ENCODE measurements around the gene ODR4. TPM values are rescaled to one million over a fixed set of nuclear protein-coding genes. Genes with fewer than 3 reads are reported as not detected.
"Not testable (repeated sequence)": the region's sequence is repeated elsewhere in the genome, so short reads cannot be mapped to it uniquely, and the experiment has no call there.

The ODR4 gene
- total and polyA plus RNA-seq, 4 donors, result 8.7 to 25.8 (median 13.9) TPM

- Histone ChIP-seq H3K9ac (ENCODE audit: low read depth in 1 of 2, low read length in 2 of 2) (no peak overlapping the region), H3K36me3 (ENCODE audit: control insufficient read depth in 4 of 4, insufficient read depth in 3 of 4, low read depth in 1 of 4, low read length in 3 of 4) (peaks cover 5 to 47% (median 42%) of the 10 kb centered on the region in 4 donors), H3K27me3 (ENCODE audit: control insufficient read depth in 4 of 4, insufficient read depth in 4 of 4, low read length in 3 of 4) (no peaks in the 10 kb centered on the region), H3K4me3 (ENCODE audit: low read depth in 1 of 3, low read length in 3 of 3) (no peak overlapping the region), H3K9me3 (ENCODE audit: control insufficient read depth in 4 of 4, low read length in 3 of 4) (no peaks in the 10 kb centered on the region), H3K27ac (ENCODE audit: low read depth in 1 of 2, low read length in 2 of 2) (no peak overlapping the region), H3K4me1 (ENCODE audit: control insufficient read depth in 4 of 4, insufficient read depth in 4 of 4, low read length in 3 of 4) (peaks cover 0 to 10% (median 5%) of the 10 kb centered on the region in 4 donors)
- TF ChIP-seq MAX (IDR thresholded peaks at IDR 0.05) (no peak), HNF4A (conservative IDR thresholded peaks at IDR 0.05) (no peak), HNF4G (IDR thresholded peaks at IDR 0.05) (no peak), GABPA (IDR thresholded peaks at IDR 0.05 in 1 of 2, conservative IDR thresholded peaks at IDR 0.05 in 1 of 2) (no peak), YY1 (IDR thresholded peaks at IDR 0.05) (no peak), CTCF (IDR thresholded peaks at IDR 0.05; ENCODE audit: low read depth, low read length, missing input control) (no peak), JUND (IDR thresholded peaks at IDR 0.05) (no peak), FOXA1 (IDR thresholded peaks at IDR 0.05) (no peak), RAD21 (IDR thresholded peaks at IDR 0.05) (no peak), RXRA (IDR thresholded peaks at IDR 0.05) (no peak), NR2F2 (IDR thresholded peaks at IDR 0.05) (no peak), SP1 (IDR thresholded peaks at IDR 0.05) (no peak), EGR1 (IDR thresholded peaks at IDR 0.05; ENCODE audit: low read depth in 2 of 2) (no peak)
- TF ChIP-seq, protein P1, sequence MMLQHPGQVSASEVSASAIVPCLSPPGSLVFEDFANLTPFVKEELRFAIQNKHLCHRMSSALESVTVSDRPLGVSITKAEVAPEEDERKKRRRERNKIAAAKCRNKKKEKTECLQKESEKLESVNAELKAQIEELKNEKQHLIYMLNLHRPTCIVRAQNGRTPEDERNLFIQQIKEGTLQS (IDR thresholded peaks at IDR 0.05), result no peak
- TF ChIP-seq, protein P2, sequence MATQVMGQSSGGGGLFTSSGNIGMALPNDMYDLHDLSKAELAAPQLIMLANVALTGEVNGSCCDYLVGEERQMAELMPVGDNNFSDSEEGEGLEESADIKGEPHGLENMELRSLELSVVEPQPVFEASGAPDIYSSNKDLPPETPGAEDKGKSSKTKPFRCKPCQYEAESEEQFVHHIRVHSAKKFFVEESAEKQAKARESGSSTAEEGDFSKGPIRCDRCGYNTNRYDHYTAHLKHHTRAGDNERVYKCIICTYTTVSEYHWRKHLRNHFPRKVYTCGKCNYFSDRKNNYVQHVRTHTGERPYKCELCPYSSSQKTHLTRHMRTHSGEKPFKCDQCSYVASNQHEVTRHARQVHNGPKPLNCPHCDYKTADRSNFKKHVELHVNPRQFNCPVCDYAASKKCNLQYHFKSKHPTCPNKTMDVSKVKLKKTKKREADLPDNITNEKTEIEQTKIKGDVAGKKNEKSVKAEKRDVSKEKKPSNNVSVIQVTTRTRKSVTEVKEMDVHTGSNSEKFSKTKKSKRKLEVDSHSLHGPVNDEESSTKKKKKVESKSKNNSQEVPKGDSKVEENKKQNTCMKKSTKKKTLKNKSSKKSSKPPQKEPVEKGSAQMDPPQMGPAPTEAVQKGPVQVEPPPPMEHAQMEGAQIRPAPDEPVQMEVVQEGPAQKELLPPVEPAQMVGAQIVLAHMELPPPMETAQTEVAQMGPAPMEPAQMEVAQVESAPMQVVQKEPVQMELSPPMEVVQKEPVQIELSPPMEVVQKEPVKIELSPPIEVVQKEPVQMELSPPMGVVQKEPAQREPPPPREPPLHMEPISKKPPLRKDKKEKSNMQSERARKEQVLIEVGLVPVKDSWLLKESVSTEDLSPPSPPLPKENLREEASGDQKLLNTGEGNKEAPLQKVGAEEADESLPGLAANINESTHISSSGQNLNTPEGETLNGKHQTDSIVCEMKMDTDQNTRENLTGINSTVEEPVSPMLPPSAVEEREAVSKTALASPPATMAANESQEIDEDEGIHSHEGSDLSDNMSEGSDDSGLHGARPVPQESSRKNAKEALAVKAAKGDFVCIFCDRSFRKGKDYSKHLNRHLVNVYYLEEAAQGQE (IDR thresholded peaks at IDR 0.05), result no peak
- no peak for DNase-seq (ENCODE audit: low spot score)
- WGBS, result 98% methylated on average over 1 of the region's 1 CpG
Observed at GRCh38 chr1:186390925-186391324, 15.3 kb downstream of the ODR4 start.

- H3K9me3 ChIP-seq (ENCODE audit: control insufficient read depth in 4 of 4, low read length in 3 of 4), result no peaks in the 10 kb centered on the region
- peaks cover 5 to 53% (median 43%) of the 10 kb centered on the region in 4 donors for H3K36me3 ChIP-seq (ENCODE audit: control insufficient read depth in 4 of 4, insufficient read depth in 3 of 4, low read depth in 1 of 4, low read length in 3 of 4)
- 95% methylated on average over 4 of the region's 4 CpGs for WGBS
Observed at GRCh38 chr1:186391841-186392240, 16.2 kb downstream of the ODR4 start.

GRCh38 chr1:186392711-186393110, 17.1 kb downstream of the ODR4 start:
- not testable (repeated sequence) for DNase-seq (ENCODE audit: low spot score); H3K27me3 ChIP-seq (ENCODE audit: control insufficient read depth in 4 of 4, insufficient read depth in 4 of 4, low read length in 3 of 4); H3K27ac ChIP-seq (ENCODE audit: low read depth in 1 of 2, low read length in 2 of 2); H3K4me3 ChIP-seq (ENCODE audit: low read depth in 1 of 3, low read length in 3 of 3); H3K4me1 ChIP-seq (ENCODE audit: control insufficient read depth in 4 of 4, insufficient read depth in 4 of 4, low read length in 3 of 4); H3K9ac ChIP-seq (ENCODE audit: low read depth in 1 of 2, low read length in 2 of 2); H3K9me3 ChIP-seq (ENCODE audit: control insufficient read depth in 4 of 4, low read length in 3 of 4)
- peaks cover 5 to 62% (median 44%) of the 10 kb centered on the region in 4 donors for H3K36me3 ChIP-seq (ENCODE audit: control insufficient read depth in 4 of 4, insufficient read depth in 3 of 4, low read depth in 1 of 4, low read length in 3 of 4)
- 95% methylated on average over 6 of the region's 6 CpGs for WGBS

More at GRCh38 chr1:186391841-186392240, 16.2 kb downstream of the ODR4 start:
- TF ChIP-seq HNF4A (conservative IDR thresholded peaks at IDR 0.05), result no peak
- Histone ChIP-seq H3K9ac (ENCODE audit: low read depth in 1 of 2, low read length in 2 of 2) (no peak overlapping the region), H3K4me1 (ENCODE audit: control insufficient read depth in 4 of 4, insufficient read depth in 4 of 4, low read length in 3 of 4) (peaks cover 0 to 6% (median 2%) of the 10 kb centered on the region in 4 donors), H3K27me3 (ENCODE audit: control insufficient read depth in 4 of 4, insufficient read depth in 4 of 4, low read length in 3 of 4) (no peaks in the 10 kb centered on the region), H3K27ac (ENCODE audit: low read depth in 1 of 2, low read length in 2 of 2) (no peak overlapping the region), H3K4me3 (ENCODE audit: low read depth in 1 of 3, low read length in 3 of 3) (no peak overlapping the region)
- DNase-seq (ENCODE audit: low spot score), result no peak

DNA sequence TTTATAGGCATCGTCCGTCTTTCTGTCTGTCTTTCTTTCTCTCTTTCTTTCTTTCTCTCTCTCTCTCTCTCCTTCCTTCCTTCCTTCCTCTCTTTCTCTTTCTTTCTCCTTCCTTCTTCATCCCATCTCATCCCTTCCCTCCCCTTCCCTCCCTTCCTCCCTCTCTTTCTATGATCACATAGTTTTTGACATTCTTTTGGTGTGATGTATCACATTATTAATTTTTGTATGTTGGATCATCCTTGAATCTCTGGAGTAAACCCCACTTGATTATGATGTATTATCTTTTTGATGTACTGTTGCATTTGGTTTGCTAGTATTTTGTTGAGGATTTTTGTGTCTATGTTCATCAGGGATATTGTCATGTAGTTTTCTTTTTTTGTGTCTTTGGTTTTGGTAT, 25.8 kb downstream of the ODR4 start:
- H3K9me3 ChIP-seq (ENCODE audit: control insufficient read depth in 4 of 4, low read length in 3 of 4); H3K27ac ChIP-seq (ENCODE audit: low read depth in 1 of 2, low read length in 2 of 2); H3K4me3 ChIP-seq (ENCODE audit: low read depth in 1 of 3, low read length in 3 of 3); H3K4me1 ChIP-seq (ENCODE audit: control insufficient read depth in 4 of 4, insufficient read depth in 4 of 4, low read length in 3 of 4); H3K9ac ChIP-seq (ENCODE audit: low read depth in 1 of 2, low read length in 2 of 2); H3K27me3 ChIP-seq (ENCODE audit: control insufficient read depth in 4 of 4, insufficient read depth in 4 of 4, low read length in 3 of 4); DNase-seq (ENCODE audit: low spot score): not testable (repeated sequence)
- H3K36me3 ChIP-seq (ENCODE audit: control insufficient read depth in 4 of 4, insufficient read depth in 3 of 4, low read depth in 1 of 4, low read length in 3 of 4), result peaks cover 0 to 43% (median 24%) of the 10 kb centered on the region in 4 donors
- WGBS, result 98% methylated on average over 2 of the region's 2 CpGs

All from liver (tissue), 9 donors.